Stimulated activated CD4-positive, alpha-beta T cell treated with anti-CD3 and anti-CD28 coated beads, Interleukin-4, amount 100 ng/mL, for 1 hour (primary cell): ENCODE data around the gene POLG2.
"Not testable (repeated sequence)": the region's sequence is repeated elsewhere in the genome, so short reads cannot be mapped to it uniquely, and the experiment has no call there.

ENCODE experiments used
- DNase-seq: peaks from one replicate; pipeline ENCODE4 v3.0.0-alpha.2; 2020

The POLG2 gene

DNA sequence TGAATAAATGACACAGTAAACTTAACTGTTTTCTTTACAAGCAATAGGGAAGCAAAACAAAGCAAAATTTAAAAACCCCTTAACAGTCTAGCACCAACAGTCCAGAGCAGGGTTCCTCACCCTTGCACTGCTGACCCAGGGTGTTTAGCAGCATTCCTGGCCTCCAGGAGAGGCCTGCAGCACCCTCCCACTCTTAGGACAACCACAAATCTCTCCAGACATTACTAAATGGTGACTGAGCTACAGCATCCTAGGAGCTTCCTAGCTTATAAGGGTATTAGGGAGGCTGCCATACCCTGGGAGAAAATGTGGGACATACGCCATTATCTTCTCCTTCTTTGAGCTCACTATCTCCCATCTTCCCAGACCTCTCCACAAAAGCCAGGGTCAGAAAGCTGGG is 15.9 kb downstream of the POLG2 start:
- no peak for DNase-seq

DNA sequence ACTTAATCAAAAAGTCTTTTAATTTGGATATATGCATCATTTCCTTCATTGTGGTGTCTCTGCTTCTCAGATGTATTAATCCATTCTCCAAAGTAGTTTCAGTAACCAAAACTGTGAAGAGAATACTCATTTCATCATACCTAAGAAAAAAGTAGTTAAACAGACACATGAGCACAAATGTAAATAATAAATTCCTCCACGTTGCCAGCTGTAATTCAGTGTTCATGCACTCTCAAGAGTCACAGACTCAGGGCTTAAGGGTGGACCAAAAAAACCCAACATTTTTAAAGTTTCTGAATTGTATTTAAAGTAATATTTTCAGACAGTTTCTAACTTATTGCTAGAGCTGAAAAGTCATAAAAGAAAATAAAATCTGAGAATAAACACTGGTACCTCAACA is 19.0 kb downstream of the POLG2 start:
- DNase-seq, result no peak

DNA sequence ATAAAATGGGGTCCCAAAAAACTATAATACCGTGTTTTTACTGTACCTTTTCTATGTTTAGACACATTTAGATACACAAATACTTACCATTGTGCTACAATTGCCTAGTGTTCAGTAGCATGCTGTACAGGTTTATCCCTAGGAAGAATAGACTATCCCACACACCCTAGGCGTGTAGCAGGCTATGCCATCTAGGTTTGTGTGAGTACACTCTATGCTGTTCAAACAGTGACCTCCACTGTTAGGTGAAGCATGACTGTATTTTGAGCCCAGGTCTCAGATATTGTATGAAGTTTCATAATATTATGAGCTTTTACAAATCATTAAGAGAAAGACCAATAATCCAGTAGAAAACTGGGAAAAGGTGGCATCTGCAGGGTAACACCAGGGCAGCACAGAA is 24.3 kb downstream of the POLG2 start:
- DNase-seq, result no peak

DNA sequence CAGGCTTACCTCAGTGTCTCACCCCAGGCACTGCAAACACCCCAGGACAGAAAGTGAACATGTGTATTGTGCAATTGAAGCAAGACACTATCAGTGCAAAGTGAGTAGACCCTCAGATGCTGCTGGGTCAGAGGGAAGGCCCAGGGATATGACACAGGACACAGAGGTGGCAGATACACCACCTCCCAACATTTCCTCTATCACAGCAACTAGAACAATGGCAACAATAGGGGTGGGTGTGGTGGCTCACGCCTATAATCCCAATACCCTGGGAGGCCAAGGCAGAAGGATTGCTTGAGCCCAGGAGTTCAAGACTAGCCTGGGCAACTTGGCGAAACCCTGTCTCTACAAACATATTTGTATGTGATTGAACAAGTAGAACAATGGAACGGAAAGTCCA is 25.4 kb downstream of the POLG2 start:
- no peak for DNase-seq

GRCh38 chr17:64470625-64471024 is 26.2 kb downstream of the POLG2 start:
- no peak for DNase-seq

- DNase-seq, result not testable (repeated sequence)
Observed at GRCh38 chr17:64466834-64467233, 30.0 kb downstream of the POLG2 start.

DNA sequence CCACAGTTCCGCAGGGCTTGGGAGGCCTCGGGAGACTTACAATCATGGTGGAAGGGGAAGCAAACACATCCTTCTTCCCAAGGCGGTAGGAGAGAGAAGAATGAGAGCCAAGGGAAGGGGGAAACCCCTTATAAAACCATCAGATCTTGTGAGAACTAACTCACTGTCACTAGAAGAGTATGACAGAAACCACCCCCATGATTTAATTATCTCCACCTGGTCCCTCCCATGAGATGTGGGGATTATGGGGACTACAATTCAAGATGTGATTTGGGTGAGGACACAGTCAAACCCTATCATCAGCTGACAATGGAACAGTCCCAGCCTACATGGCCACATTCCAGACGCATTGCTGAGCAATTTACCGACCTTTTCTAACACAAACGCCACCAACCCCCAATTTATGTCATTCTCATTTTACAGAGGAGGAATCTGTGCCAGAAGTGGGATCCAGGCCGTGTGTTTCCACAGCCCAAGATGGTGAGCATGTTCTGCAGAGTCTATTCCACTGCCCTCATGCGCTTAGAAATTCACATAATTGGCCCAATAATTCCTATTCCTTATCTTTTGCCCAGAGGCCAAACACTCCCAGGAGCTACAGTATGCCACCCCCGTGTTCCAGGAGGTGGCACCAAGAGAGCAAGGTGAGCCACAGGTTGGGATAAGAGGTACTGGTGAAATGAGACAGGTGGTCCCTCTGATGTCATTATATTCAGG is 30.7 kb downstream of the POLG2 start:
- no peak for DNase-seq

GRCh38 chr17:64461788-64462187 is 35.1 kb downstream of the POLG2 start:
- no peak for DNase-seq

GRCh38 chr17:64460955-64461354 is 35.9 kb downstream of the POLG2 start:
- no peak for DNase-seq

GRCh38 chr17:64459818-64460217 is 37.0 kb downstream of the POLG2 start:
- DNase-seq, result not testable (repeated sequence)

DNA sequence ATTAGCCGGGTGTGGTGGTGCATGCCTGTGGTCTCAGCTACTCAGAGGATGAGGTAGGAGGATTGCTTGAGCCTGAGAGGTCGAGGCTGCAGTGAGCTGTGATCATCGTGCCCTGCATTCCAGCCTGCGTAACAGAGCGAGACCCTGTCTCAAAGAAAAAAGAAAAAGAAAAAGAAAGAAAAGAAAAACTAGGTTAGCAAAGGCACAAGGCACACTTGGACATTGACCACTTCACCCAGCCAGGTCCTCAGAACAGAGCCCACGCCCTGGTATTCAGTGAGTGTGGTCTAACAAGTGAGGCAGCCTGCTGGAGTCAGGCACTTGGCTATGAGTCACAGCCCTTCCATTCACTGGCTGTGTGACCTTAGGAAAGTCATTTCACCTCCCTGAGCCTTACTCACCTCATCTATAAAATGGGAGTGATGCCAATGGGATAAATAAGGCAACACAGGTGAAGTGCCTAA is 37.5 kb downstream of the POLG2 start:
- no peak for DNase-seq

- no peak for DNase-seq
Observed at GRCh38 chr17:64458756-64459155, 38.1 kb downstream of the POLG2 start.

DNA sequence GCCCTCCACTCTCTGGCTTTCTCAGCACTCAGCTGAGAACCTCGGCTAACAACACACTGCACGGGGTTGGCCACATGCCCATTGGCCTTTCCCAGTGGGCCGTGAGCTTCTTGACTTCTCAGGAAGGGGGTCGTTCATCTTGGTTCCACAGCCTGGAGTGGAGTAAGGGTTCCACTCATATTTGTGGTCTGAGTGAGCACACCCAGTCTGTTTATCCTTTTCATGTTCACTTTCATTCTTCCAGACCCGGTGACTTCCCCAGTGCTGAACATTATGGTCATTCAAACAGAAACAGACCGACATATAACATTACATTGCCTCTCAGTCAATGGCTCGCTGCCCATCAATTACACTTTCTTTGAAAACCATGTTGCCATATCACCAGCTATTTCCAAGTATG is 39.7 kb downstream of the POLG2 start:
- no peak for DNase-seq

DNA sequence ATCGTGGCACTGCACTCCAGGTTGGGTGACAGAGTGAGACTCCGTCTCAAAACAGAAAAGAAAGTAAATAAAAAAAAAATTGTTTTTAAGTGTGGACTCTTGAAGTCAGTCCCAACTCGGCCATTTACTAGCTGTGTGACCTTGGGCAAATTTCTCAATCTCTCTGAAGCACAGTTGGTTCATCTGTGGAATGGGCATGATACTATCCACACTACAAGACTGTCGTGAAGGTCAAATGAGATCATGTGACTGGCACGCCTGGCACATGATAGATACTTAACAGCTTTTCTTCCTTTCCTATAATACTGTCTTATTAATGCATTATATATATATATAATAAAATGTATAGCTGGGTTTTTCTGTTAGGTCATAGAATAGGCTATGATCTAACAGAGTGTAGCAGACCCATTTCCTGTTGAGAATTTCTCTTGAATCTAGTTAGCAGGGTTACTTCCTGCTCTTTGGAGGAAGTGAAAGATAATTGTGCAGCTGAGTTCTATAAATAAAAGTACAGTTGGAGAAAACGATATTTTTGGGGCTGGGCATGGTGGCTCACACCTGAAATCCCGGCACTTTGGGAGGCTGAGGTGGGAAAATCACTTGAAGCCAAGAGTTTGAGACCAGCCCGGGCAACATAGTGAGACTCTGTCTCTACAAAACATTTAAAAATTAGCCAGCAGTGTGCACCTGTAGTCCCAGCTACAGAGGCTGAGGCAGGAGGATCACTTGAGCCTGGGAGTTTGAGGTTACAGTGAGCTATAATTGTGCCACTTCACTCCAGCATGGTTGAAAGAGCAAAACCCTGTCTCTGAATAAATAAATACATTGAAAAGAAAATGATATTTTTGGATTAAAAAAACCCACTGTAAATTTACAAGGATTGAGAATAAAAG is 40.6 kb downstream of the POLG2 start:
- DNase-seq, result no peak

GRCh38 chr17:64449545-64449944 is 47.3 kb downstream of the POLG2 start:
- no peak for DNase-seq

GRCh38 chr17:64448665-64449512 is 48.0 kb downstream of the POLG2 start, which contains the start of gene MILR1:
MILR1 (plus strand) TSS chr17:64449115; CDS start chr17:64449169, 54 bp downstream.
- no peak for DNase-seq

GRCh38 chr17:64447526-64447925 is 49.3 kb downstream of the POLG2 start:
- DNase-seq, result no peak

DNA sequence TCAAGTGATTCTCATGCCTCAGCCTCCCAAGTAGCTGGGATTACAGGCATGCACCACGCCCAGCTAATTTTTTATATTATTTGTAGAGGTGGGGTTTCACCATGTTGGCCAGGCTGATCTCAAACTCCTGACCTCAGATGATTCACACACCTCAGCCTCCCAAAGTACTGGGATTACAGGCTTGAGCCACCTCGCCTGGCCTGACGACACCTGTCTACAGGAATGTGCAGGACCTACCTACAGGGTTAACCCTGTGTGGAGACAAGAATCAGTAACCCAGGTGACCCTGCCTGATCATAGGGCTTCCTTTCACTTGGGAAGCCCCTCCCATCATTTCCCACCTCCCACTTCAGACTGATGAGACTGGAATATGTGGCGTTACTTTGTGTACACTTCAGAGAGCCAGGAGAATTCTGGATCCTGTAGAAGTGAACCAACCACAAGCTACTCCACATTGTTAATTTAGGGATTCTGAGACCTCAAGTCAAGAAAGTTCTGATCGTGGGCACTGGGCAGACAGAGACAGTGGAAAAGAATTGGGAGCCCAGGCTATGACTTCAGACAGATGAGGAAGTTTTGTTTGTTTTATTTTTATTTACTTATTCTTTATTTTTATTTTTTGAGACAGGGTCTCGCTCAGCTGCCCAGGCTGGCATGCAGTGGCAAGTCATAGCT is 53.6 kb downstream of the POLG2 start:
- DNase-seq, result no peak

DNA sequence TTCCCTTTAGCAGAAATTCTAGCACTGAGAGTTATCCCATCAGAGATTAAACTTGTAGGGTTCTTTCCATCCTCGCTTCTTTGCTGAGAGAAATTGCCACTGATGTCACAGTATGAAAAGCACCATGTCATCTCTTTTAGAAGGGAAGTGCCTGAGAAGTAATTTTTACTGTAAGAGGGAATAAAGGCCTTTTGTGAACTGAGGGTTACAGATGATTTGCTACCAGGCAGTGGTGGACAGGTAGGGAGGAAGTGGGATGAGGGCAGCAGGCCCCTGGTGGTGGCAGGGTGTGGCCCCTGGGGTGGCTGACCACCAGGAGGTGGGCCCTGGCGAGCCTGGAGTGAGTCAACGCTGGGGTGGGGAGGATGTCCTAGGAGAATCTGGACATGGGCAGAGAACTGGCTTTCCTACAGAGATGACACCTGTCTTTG is 54.3 kb downstream of the POLG2 start:
- DNase-seq, result no peak

DNA sequence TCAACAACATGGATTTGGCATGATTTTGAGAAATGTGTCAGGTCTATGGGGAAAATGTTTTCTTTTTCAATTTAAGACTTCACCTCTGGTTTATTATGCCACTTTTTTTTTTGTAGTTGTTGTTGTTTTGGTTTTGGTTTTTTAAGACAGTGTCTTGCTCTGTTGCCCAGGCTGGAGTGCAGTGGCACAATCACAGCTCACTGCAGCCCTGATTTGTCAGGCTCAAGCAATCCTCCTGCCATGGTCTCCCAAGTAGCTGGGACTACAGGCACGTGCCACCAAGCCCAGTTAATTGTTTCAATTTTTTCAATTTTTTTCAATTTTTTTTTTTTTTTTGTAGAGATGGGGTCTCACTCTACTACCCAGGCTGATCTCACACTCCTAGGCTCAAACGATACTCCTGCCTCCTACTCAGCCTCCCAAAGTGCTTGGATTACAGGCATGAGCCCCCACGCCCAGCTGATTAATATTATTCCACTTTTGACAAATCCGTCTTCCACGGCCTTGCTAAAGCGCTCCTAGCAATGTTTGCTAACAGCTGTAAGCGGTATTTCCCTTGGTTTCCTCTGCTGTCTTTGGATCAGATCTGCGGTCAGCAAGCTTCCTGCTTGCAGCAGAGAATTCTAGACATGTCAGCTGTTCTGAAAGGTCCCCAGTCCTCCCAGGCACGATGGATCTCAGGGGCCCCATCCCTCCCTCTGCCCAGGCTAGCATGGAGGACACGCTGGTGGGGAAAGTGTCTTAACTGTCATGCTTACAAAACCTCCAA is 54.9 kb downstream of the POLG2 start:
- DNase-seq, result no peak

- DNase-seq, result no peak
Observed at GRCh38 chr17:64439956-64440355, 56.9 kb downstream of the POLG2 start.

- DNase-seq, result not testable (repeated sequence)
Observed at GRCh38 chr17:64439521-64439920, 57.3 kb downstream of the POLG2 start.
